HepG2 (cell line): ENCODE data around the gene CACNA1C. TPM values are rescaled to one million over a fixed set of nuclear protein-coding genes. Genes with fewer than 3 reads are reported as not detected.

Experiments
- ATAC-seq: fragments of 200-7000 bp; cut with Tn5 transposase; 3 replicates; pipeline ENCODE4 v1.9.1; 2020; ENCODE audit warnings: mild to moderate bottlenecking, moderate library complexity
- BruUV-seq: library from RNA; stranded (reverse); fragments of 400-500 nt; replicated peaks from 2 replicates; lab custom pipeline; 2021; lab: Mats Ljungman, UMichigan
- CTCF ChIA-PET: fragments of 300-600 bp; formaldehyde crosslinking; extraction: SDS; loops from one replicate; lab custom pipeline; 2021; ENCODE audit warnings: low total read pairs, inconsistent platforms, low intra/inter-chr PET ratio; lab: Yijun Ruan, JAX
- POLR2A ChIA-PET: fragments of 350-600 bp; sonication (Branson Sonifier 250); formaldehyde crosslinking; loops from one replicate; lab custom pipeline; 2020; ENCODE audit warnings: antibody characterized with exemption, inconsistent platforms; lab: Yijun Ruan, JAX
- DNase-seq: peaks from one replicate; pipeline ENCODE4 v3.0.0-alpha.2; 2015; ENCODE audit warnings: low spot score
- FAIRE-seq: peaks from 3 replicates; lab custom pipeline; 2011; peaks lifted over from hg19 to GRCh38; lab: Jason Lieb, UNC
- H2AFZ ChIP-seq: one replicate; pipeline ENCODE4 v1.6.1; 2011; ENCODE audit warnings: low read length, inconsistent platforms
- H3K27ac ChIP-seq: fragments of 300-600 bp; 3 replicates; pipeline ENCODE4 v1.8.0; 2011; ENCODE audit warnings: mixed run types, mild to moderate bottlenecking, mixed read lengths, low read length, inconsistent platforms; ENCODE audit not compliant: insufficient read depth; ENCODE audit errors: extremely low read length
- H3K27me3 ChIP-seq, 2 experiments: fragments of 200-600 bp in 1 of 2; 2 replicates in 1 of 2; 3 replicates in 1 of 2; pipeline versions ENCODE4 v1.6.0 to v1.8.0; 2011; ENCODE audit warnings: low read length in 2 of 2, mild to moderate bottlenecking in 2 of 2, moderate library complexity in 2 of 2, inconsistent platforms in 1 of 2; ENCODE audit not compliant: insufficient read depth in 2 of 2, control insufficient read depth in 1 of 2
- H3K36me3 ChIP-seq, 2 experiments: fragments of 200-600 bp in 1 of 2; replicated peaks in 1 of 2; 2 replicates in 1 of 2; 3 replicates in 1 of 2; pipeline versions ENCODE4 v1.5.1 to v1.8.0; 2011; ENCODE audit warnings: low read length in 2 of 2, inconsistent platforms in 1 of 2; ENCODE audit not compliant: insufficient read depth in 2 of 2, control insufficient read depth in 1 of 2
- H3K4me1 ChIP-seq: 2 replicates; pipeline ENCODE4 v1.5.1; 2012; ENCODE audit warnings: low read length, inconsistent platforms; ENCODE audit not compliant: insufficient read depth
- H3K4me2 ChIP-seq: 2 replicates; pipeline ENCODE4 v1.6.0; 2011; ENCODE audit warnings: low read depth, low read length, inconsistent platforms
- H3K4me3 ChIP-seq, 3 experiments: fragments of 200-600 bp in 1 of 3; sonication (generic), shearing (Covaris generic) in 1 of 3; replicated peaks in 1 of 3; 2 replicates each; pipeline ENCODE4 v1.5.1; 2011 to 2016; ENCODE audit warnings: low read length in 3 of 3, inconsistent platforms in 2 of 3, low read depth in 2 of 3, mild to moderate bottlenecking in 2 of 3, control low read depth in 1 of 3, mixed read lengths in 1 of 3; ENCODE audit not compliant: insufficient read depth in 1 of 3
- H3K79me2 ChIP-seq: one replicate; pipeline ENCODE4 v1.6.1; 2011; ENCODE audit warnings: low read length, inconsistent platforms; ENCODE audit not compliant: insufficient read depth
- H3K9ac ChIP-seq: 2 replicates; pipeline ENCODE4 v1.6.0; 2011; ENCODE audit warnings: mild to moderate bottlenecking, low read depth, low read length, inconsistent platforms; ENCODE audit not compliant: insufficient read depth
- H3K9me3 ChIP-seq: 2 replicates; pipeline ENCODE4 v1.5.1; 2012; ENCODE audit warnings: mild to moderate bottlenecking, low read length
- H4K20me1 ChIP-seq: 2 replicates; pipeline ENCODE4 v1.6.0; 2011; ENCODE audit warnings: inconsistent platforms, mild to moderate bottlenecking, low read length, moderate library complexity; ENCODE audit not compliant: insufficient read depth
- BORCS8-MEF2B ChIP-seq: sonication (generic); formaldehyde crosslinking; IDR thresholded peaks from 2 replicates; pipeline ENCODE4 v1.8.0; 2022; ENCODE audit warnings: mild to moderate bottlenecking, missing genetic modification reagents
- FOXC1 ChIP-seq: sonication (generic); formaldehyde crosslinking; IDR thresholded peaks from 2 replicates; pipeline ENCODE4 v1.8.0; 2022; ENCODE audit warnings: mild to moderate bottlenecking, missing genetic modification reagents, borderline replicate concordance
- KAT7 ChIP-seq: IDR thresholded peaks from 2 replicates; pipeline ENCODE4 v1.6.1; 2018; ENCODE audit warnings: borderline replicate concordance, missing compliant biosample characterization
- MZF1 ChIP-seq: sonication (generic); formaldehyde crosslinking; IDR thresholded peaks from 2 replicates; pipeline ENCODE4 v1.8.1; 2023; ENCODE audit warnings: mild to moderate bottlenecking, missing genetic modification reagents, borderline replicate concordance
- REXO4 ChIP-seq: sonication (generic); formaldehyde crosslinking; IDR thresholded peaks from 2 replicates; pipeline ENCODE4 v1.8.0; 2022; ENCODE audit warnings: missing genetic modification reagents, mild to moderate bottlenecking, borderline replicate concordance
- RORA ChIP-seq: sonication (generic); formaldehyde crosslinking; IDR thresholded peaks from 2 replicates; pipeline ENCODE4 v1.5.0; 2020; ENCODE audit warnings: mild to moderate bottlenecking, missing genetic modification reagents, moderate library complexity
- SIN3B ChIP-seq: fragments of 150-350 bp; IDR thresholded peaks from 2 replicates; pipeline ENCODE4 v1.6.1; 2014; ENCODE audit warnings: low read length
- SNAI1 ChIP-seq: sonication (generic); formaldehyde crosslinking; IDR thresholded peaks from 2 replicates; pipeline ENCODE4 v1.5.0; 2020; ENCODE audit warnings: mild to moderate bottlenecking, missing genetic modification reagents, borderline replicate concordance
- SOX5 ChIP-seq: IDR thresholded peaks from 2 replicates; pipeline ENCODE4 v1.6.1; 2016; ENCODE audit warnings: borderline replicate concordance
- ZNF615 ChIP-seq: sonication (generic); formaldehyde crosslinking; IDR thresholded peaks from 2 replicates; pipeline ENCODE4 v1.5.0; 2020; ENCODE audit warnings: mild to moderate bottlenecking, missing genetic modification reagents, borderline replicate concordance
- ZNF709 ChIP-seq: sonication (generic); formaldehyde crosslinking; IDR thresholded peaks from 2 replicates; pipeline ENCODE4 v1.5.0; 2020; ENCODE audit warnings: mild to moderate bottlenecking, missing genetic modification reagents
- ZNF772 ChIP-seq: sonication (generic); formaldehyde crosslinking; IDR thresholded peaks from 2 replicates; pipeline ENCODE4 v1.5.0; 2020; ENCODE audit warnings: mild to moderate bottlenecking, missing genetic modification reagents
- WGBS: methylation state at CpG from one replicate; pipeline ENCODE4 v1.1.6; 2017; ENCODE audit warnings: low lambda C conversion rate; 5-methylcytosine and 5-hydroxymethylcytosine counted together
- in situ Hi-C: cut with HindIII; loops from 2 replicates; pipeline ENCODE4 v1.10.0; 2017; ENCODE audit warnings: low pct_unique_long_range_greater_than_20kb; ENCODE audit not compliant: extremely low pct_ligation_motif_present
- intact Hi-C: fragments of 100-400 bp; cut with micrococcal nuclease; formaldehyde crosslinking; loops from one replicate; pipeline ENCODE4 v1.10.0; 2022; ENCODE audit not compliant: unreplicated experiment
- polyA plus RNA-seq, 8 experiments: library from polyadenylated mRNA; depleted of rRNA in 3 of 8; stranded (reverse) in 7 of 8; unstranded in 1 of 8; fragments of >200 nt; fragmentation: Illumina TruSeq in 4 of 8; extraction: Trizol in 4 of 8; gene quantifications; 2 replicates each; pipeline versions ENCODE4 v1.2.1 to v1.2.3, GENCODE V29; 2011 to 2016; ENCODE audit warnings: low read depth in 4 of 8, missing spikeins in 1 of 8, mixed read lengths in 1 of 8; ENCODE audit not compliant: insufficient read depth in 1 of 8
- total RNA-seq, 5 experiments: library from RNA; depleted of rRNA; stranded (reverse); fragments of >200 nt; fragmentation: Illumina TruSeq; extraction: Trizol; gene quantifications; 2 replicates each; pipeline ENCODE4 v1.2.3, GENCODE V29; 2016; ENCODE audit warnings: low read depth in 1 of 5

The CACNA1C gene
- total and polyA plus RNA-seq, 2 of the 13 experiments (the other 11 are each of a cell fraction or from before 2014, with no cell fraction given) = not detected

GRCh38 chr12:2456813-2457186 is 404.0 kb downstream of the CACNA1C start:
- peaks cover 6 to 53% of the 10 kb centered on the region in 2 experiments; a peak in 4 of 5 replicates for H3K27me3 ChIP-seq

GRCh38 chr12:2457215-2457932 is 404.6 kb downstream of the CACNA1C start:
- CTCF ChIA-PET = no interaction called here
- FAIRE-seq (no peak), ATAC-seq (no peak), DNase-seq (no peak)
- Histone ChIP-seq H3K9ac (no peak overlapping the region), H2AFZ (no peak overlapping the region), H4K20me1 (peaks cover 2% of the 10 kb centered on the region; the same call in 1 of the 2 replicates), H3K4me1 (no peaks in the 10 kb centered on the region), H3K27me3 (peaks cover 8 to 54% of the 10 kb centered on the region in 2 experiments; a peak in 4 of 5 replicates), H3K79me2 (no peaks in the 10 kb centered on the region), H3K9me3 (no peaks in the 10 kb centered on the region), H3K27ac (no peak overlapping the region), H3K36me3 (no peaks in the 10 kb centered on the region), H3K4me2 (no peak overlapping the region), H3K4me3 (no peak overlapping the region)
- TF ChIP-seq BORCS8-MEF2B (CRISPR knock-in tag) = no peak
- no peak for TF ChIP-seq SNAI1 (CRISPR knock-in tag)
- TF ChIP-seq REXO4 (CRISPR knock-in tag) = no peak
- no peak for TF ChIP-seq SIN3B
- TF ChIP-seq MZF1 (CRISPR knock-in tag) = no peak
- no peak for TF ChIP-seq RORA (CRISPR knock-in tag)
- TF ChIP-seq SOX5 (CRISPR knock-in tag) = no peak
- no TSS peak for BruUV-seq
- in situ Hi-C loops (no loop called here), intact Hi-C loops (no loop called here)
- WGBS = 30% methylated on average over 19 of the region's 23 CpGs
- POLR2A ChIA-PET = no interaction called here

More at GRCh38 chr12:2456813-2457186, 404.0 kb downstream of the CACNA1C start:
- 45% methylated on average over 5 of the region's 6 CpGs for WGBS
- intact Hi-C loops = no loop called here
- Histone ChIP-seq H3K9ac (no peak overlapping the region), H3K36me3 (no peaks in the 10 kb centered on the region), H3K79me2 (no peaks in the 10 kb centered on the region), H2AFZ (no peak overlapping the region), H3K4me1 (no peaks in the 10 kb centered on the region), H4K20me1 (peaks cover 2% of the 10 kb centered on the region; the same call in 1 of the 2 replicates), H3K9me3 (no peaks in the 10 kb centered on the region), H3K4me3 (no peak overlapping the region), H3K4me2 (no peak overlapping the region), H3K27ac (no peak overlapping the region)
- CTCF ChIA-PET = no interaction called here
- ATAC-seq (no peak), DNase-seq (no peak), FAIRE-seq (no peak)
- TF ChIP-seq ZNF772 (CRISPR knock-in tag) = no peak
- no peak for TF ChIP-seq KAT7 (CRISPR knock-in tag)
- no peak for TF ChIP-seq MZF1 (CRISPR knock-in tag)
- no peak for TF ChIP-seq FOXC1
- TF ChIP-seq ZNF709 (CRISPR knock-in tag) = no peak
- no peak for TF ChIP-seq ZNF615 (CRISPR knock-in tag)
- POLR2A ChIA-PET = no interaction called here
- BruUV-seq = no TSS peak
- in situ Hi-C loops = no loop called here
